Ectodermal cell (in vitro differentiated cells): ENCODE measurements around the gene GJB4.

ENCODE experiments used
- H3K27ac ChIP-seq: 2 replicates; pipeline ENCODE4 v1.7.0; 2013; ENCODE audit warnings: mild to moderate bottlenecking, low read depth, low read length; ENCODE audit not compliant: insufficient read depth, poor library complexity, severe bottlenecking
- H3K27me3 ChIP-seq: 2 replicates; pipeline ENCODE4 v1.7.0; 2013; ENCODE audit warnings: mild to moderate bottlenecking, low read length; ENCODE audit not compliant: insufficient read depth, control insufficient read depth, poor library complexity, severe bottlenecking
- H3K36me3 ChIP-seq: one replicate; pipeline ENCODE4 v1.7.0; 2013; ENCODE audit warnings: low read length; ENCODE audit not compliant: control insufficient read depth, insufficient read depth
- H3K4me1 ChIP-seq: one replicate; pipeline ENCODE4 v1.7.0; 2013; ENCODE audit warnings: low read length; ENCODE audit not compliant: control insufficient read depth, insufficient read depth
- H3K4me3 ChIP-seq: 2 replicates; pipeline ENCODE4 v1.7.0; 2013; ENCODE audit warnings: low read depth, low read length, control low read depth; ENCODE audit not compliant: insufficient read depth
- H3K9me3 ChIP-seq: 2 replicates; pipeline ENCODE4 v1.7.0; 2013; ENCODE audit warnings: mild to moderate bottlenecking, low read length, moderate library complexity; ENCODE audit not compliant: control insufficient read depth
- WGBS, 2 experiments: methylation state at CpG; one replicate each; pipeline ENCODE4 v1.1.7; 2013; ENCODE audit warnings: missing lambda C conversion rate in 2 of 2; 5-methylcytosine and 5-hydroxymethylcytosine counted together

Gene GJB4

DNA sequence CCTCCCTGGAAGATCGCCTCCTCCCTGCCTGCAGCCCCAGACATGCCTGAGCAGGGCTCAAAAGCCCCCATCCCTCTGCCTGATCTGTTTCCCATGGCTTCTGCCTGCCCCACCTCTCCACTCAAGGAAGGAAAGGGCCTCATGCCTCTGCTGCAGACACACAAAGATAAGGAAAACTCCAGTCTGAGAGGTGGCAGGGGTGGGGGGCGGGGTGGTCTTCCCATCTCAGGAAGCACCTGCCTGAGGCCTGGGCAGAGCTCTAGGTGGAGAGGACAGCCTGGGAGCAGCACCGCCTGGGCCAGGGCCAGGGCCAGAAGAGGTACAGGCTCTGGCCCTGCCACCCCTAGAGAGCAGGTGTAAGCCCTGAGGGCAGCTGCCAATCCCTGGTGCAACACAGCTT is 17.4 kb downstream of the GJB4 start:
- Histone ChIP-seq H3K27me3 (peaks cover 32% of the 10 kb centered on the region), H3K9me3 (no peaks in the 10 kb centered on the region), H3K36me3 (no peaks in the 10 kb centered on the region), H3K4me1 (no peaks in the 10 kb centered on the region), H3K27ac (no peak overlapping the region), H3K4me3 (no peak overlapping the region)
- 71 to 77% methylated on average over 3 of the region's 3 CpGs for WGBS, 2 experiments

DNA sequence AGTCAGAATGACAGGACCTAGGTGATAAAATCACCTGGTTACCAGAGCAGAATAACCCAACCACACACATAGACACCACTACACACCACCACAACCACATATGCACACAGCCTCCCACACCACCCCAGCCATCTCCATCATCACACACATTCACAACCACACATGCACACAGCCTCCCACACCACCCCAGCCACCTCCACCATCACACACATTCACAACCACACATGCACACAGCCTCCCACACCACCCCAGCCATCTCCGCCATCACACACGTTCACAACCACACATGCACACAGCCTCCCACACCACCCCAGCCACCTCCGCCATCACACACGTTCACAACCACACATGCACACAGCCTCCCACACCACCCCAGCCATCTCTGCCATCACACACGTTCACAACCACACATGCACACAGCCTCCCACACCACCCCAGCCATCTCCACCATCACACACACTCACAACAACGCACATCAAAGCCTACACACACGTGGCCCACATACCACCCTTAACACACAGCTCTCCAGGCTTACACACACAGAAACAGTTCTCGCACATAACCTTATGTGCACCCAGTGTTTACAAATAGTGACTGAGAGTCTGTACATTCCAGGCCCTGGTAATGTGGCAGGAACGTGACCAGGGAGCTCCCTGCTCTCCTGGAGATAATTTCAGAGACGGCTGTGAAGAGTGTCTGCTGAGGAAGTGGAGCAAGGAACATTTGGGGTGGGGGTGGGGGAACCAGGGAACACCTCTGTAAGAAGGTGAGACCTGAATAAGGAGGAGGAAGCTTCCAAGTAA is 18.2 kb downstream of the GJB4 start:
- Histone ChIP-seq H3K27ac (no peak overlapping the region), H3K36me3 (no peaks in the 10 kb centered on the region), H3K4me1 (no peaks in the 10 kb centered on the region), H3K4me3 (no peak overlapping the region), H3K27me3 (peaks cover 40% of the 10 kb centered on the region), H3K9me3 (no peaks in the 10 kb centered on the region)
- 59 to 63% methylated on average over 10 of the region's 10 CpGs for WGBS, 2 experiments

DNA sequence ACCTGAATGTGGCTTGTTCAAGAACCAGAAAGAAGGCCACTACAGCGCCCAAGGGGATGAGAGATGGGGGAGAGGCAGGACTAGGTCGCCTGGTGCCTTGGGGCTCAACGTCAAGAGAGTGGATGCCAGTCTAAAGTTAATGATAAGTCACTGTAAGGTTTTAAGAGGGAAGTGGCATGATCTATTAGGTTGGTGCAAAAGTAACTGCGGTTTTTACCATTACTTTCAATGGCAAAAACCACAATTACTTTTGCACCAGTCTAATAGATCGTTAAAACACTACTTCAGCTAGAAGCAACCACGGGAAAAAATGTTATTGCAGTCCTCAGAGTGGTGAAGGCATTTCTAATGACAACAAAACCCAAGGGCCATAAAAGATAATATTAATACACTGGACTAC is 18.8 kb downstream of the GJB4 start:
- H3K27me3 ChIP-seq: peaks cover 46% of the 10 kb centered on the region

DNA sequence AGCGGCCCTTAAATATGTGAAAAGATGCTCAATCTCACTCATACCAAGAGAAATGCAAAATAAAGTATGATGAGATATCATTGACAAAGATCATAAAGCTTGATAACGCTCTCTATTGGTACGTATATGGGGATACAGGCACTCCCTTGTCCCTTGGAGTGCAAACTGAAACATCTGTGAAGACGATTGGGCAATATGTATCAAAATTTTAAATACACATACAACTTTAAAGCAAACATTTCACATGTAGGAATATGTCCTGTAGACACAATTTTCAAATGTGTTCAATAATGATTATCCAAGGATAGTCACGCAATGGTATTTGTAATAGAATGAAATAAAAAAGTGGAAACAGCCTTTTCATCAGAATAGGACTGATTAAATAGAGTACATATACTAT is 19.5 kb downstream of the GJB4 start:
- no peaks in the 10 kb centered on the region for H3K9me3 ChIP-seq
- no peaks in the 10 kb centered on the region for H3K4me1 ChIP-seq
- no peak overlapping the region for H3K4me3 ChIP-seq
- H3K36me3 ChIP-seq: no peaks in the 10 kb centered on the region
- peaks cover 52% of the 10 kb centered on the region for H3K27me3 ChIP-seq
- 82 to 95% methylated on average over 3 to 5 of the region's 5 CpGs for WGBS, 2 experiments
- no peak overlapping the region for H3K27ac ChIP-seq

More for the DNA sequence above, 18.8 kb downstream of the GJB4 start:
- Histone ChIP-seq H3K4me1 (no peaks in the 10 kb centered on the region), H3K4me3 (no peak overlapping the region), H3K27ac (no peak overlapping the region), H3K9me3 (no peaks in the 10 kb centered on the region), H3K36me3 (no peaks in the 10 kb centered on the region)
- 88 to 96% methylated on average over 5 to 6 of the region's 6 CpGs for WGBS, 2 experiments

DNA sequence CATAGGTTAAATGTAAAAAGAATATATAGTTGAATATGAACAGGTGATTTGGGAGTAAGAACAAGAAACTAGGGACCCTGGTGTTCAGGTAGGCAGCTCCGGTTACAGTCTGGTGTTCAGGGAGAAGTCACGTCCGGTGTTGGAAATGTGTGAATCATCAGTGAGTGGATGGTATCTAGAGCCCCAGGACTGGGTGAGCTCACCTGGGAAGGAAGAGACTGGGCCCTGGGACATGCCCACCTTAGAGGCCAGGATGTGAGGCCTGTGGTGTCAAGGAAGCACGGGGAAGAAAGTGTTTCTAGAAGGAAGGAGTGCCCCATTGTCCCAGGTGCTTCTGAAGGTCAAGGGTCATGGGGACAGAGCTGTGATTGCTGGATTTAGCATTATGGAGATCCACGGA is 20.0 kb downstream of the GJB4 start:
- no peak overlapping the region for H3K27ac ChIP-seq
- no peak overlapping the region for H3K4me3 ChIP-seq
- WGBS, 2 experiments: 84 to 88% methylated on average over 5 of the region's 5 CpGs
- H3K36me3 ChIP-seq: no peaks in the 10 kb centered on the region
- no peaks in the 10 kb centered on the region for H3K4me1 ChIP-seq
- H3K9me3 ChIP-seq: no peaks in the 10 kb centered on the region
- peaks cover 57% of the 10 kb centered on the region for H3K27me3 ChIP-seq

DNA sequence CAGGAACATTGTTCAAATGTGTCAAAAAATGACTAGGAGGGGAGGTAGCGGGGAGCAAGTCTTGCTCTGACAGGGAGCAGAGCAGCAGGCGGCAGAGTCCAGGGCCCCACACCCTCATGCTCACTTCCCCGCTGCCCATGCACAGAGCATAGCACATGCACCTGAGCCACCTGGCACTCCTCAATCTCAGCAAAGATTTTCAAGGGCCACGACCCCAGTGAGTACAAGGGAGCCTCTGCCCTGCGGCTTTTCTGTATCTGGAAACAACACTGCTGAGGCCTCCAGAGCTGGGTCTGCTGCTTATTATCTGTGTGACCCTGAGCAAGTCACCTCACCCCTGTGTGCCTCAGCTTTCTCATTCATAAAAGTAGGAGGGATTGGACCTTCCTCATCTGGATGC is 20.4 kb downstream of the GJB4 start:
- 88 to 90% methylated on average over 5 of the region's 5 CpGs for WGBS, 2 experiments
- Histone ChIP-seq H3K36me3 (no peaks in the 10 kb centered on the region), H3K27me3 (peaks cover 61% of the 10 kb centered on the region)

DNA sequence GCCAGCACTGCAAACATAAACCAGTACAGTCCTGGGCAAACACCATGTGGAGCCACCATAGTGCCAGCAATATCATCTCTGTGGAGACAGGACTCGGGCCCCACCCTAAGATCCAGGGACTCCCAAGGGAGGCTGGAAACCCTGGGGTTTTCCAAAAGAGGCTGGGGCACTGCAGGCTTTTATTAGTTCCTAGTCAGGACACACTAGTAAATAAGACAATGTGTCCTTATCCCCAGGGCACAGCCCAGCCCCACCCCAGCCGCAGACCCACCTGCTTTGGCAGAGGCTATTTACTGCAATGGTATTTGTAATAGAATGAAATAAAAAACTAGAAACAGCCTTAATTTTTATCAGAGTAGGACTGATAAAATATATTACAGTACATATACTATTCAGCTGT is 21.0 kb downstream of the GJB4 start:
- Histone ChIP-seq H3K4me1 (no peaks in the 10 kb centered on the region), H3K36me3 (no peaks in the 10 kb centered on the region), H3K9me3 (no peaks in the 10 kb centered on the region), H3K4me3 (no peak overlapping the region), H3K27ac (no peak overlapping the region), H3K27me3 (peaks cover 64% of the 10 kb centered on the region)
- 80 to 89% methylated on average over 1 of the region's 2 CpGs for WGBS, 2 experiments

More for the DNA sequence above, 20.4 kb downstream of the GJB4 start:
- no peak overlapping the region for H3K27ac ChIP-seq
- H3K4me3 ChIP-seq: no peak overlapping the region
- H3K9me3 ChIP-seq: no peaks in the 10 kb centered on the region
- H3K4me1 ChIP-seq: no peaks in the 10 kb centered on the region

DNA sequence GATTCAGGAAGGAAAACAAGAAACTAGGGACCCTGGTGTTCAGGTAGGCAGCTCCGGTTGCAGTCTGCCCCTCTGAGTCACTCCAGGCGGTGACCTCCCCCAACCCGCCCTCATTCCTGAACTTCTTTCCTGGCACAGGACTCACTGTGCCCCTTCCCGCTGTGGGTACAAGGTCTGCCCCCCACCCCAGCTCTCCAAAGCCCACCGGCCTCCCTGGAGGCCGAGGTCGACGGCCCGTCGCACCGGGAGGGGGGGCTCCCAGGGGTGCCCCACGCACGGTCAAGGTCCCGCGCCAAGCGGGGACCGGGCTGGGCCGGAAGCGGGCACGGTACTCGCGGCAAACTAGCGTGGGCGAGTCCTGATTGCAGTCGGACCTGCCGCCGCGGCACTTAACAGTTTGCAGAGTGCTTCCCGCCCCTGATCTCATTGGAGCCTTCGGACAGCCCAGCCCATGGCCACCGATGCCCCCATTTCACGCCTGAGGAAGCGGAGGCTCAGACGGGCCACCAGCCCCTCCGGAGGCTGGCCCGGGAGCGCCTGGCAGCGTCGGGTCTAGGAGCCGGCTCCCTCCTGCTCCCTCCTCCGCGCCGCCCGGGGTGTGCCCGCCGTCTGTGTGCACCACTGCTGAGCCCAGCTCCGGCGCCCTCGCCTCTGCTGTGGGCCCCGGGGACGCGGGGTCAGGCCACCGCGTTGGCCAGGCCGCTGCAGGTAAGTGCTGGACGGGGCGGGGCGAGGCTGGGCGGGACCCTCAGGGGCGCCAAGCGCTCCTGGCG is 21.7 kb downstream of the GJB4 start, which contains the start of gene GJB3:
Gene GJB3, plus strand, starts transcription at position 144 of the 773 bp plus-strand sequence. CDS start 3,549 bp downstream, outside the sequence.
- H3K27me3 ChIP-seq: peaks cover 68% of the 10 kb centered on the region

DNA sequence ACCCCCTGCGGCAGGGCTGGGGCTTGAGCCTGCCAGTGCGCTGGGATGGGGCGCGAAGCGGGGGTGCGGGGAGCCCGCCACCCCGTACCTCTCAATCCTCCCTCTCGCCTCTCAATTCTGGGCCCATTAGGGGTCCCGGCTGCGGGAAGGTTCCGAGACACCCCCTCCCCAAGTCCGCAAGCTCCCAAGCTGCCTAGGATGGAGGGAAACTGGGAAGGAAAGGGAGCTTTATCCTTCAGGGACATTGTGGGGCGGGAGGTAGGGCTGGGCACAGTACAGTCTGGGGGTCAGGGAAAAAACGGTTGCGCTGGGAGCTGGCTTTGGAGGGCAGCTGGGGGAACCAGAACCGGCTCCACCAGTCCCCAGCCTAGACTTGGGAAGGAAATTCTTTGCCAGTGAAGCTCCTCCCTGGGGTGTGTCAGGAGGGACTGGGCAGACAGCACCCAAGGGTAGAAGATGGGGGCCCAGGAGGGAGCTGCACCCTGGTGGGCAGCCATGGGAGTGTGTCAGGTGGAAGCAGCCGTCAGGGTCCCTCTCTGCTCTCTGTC is 22.4 kb downstream of the GJB4 start:
- Histone ChIP-seq H3K27me3 (peaks cover 68% of the 10 kb centered on the region), H3K4me1 (no peaks in the 10 kb centered on the region), H3K27ac (no peak overlapping the region), H3K9me3 (no peaks in the 10 kb centered on the region), H3K36me3 (no peaks in the 10 kb centered on the region), H3K4me3 (peak overlapping the region; percentile 32)
- 9% methylated on average over 18 of the region's 18 CpGs for WGBS, 2 experiments

More for the DNA sequence above, 21.7 kb downstream of the GJB4 start, which contains the start of gene GJB3:
- Histone ChIP-seq H3K36me3 (no peaks in the 10 kb centered on the region), H3K4me1 (no peaks in the 10 kb centered on the region), H3K9me3 (no peaks in the 10 kb centered on the region), H3K4me3 (peak within 1 kb of the TSS; percentile 32), H3K27ac (no peak within 1 kb of the TSS)
- WGBS, 2 experiments: 2 to 3% methylated on average over 62 of the region's 62 CpGs

DNA sequence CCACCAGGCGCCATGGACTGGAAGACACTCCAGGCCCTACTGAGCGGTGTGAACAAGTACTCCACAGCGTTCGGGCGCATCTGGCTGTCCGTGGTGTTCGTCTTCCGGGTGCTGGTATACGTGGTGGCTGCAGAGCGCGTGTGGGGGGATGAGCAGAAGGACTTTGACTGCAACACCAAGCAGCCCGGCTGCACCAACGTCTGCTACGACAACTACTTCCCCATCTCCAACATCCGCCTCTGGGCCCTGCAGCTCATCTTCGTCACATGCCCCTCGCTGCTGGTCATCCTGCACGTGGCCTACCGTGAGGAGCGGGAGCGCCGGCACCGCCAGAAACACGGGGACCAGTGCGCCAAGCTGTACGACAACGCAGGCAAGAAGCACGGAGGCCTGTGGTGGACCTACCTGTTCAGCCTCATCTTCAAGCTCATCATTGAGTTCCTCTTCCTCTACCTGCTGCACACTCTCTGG is 25.2 kb downstream of the GJB4 start:
- no peaks in the 10 kb centered on the region for H3K9me3 ChIP-seq
- no peak overlapping the region for H3K4me3 ChIP-seq
- no peak overlapping the region for H3K27ac ChIP-seq
- H3K36me3 ChIP-seq: no peaks in the 10 kb centered on the region
- H3K27me3 ChIP-seq: peaks cover 58% of the 10 kb centered on the region
- WGBS, 2 experiments: 93 to 94% methylated on average over 28 of the region's 28 CpGs
- no peaks in the 10 kb centered on the region for H3K4me1 ChIP-seq
